ENCODE measurements around the gene TTLL11. TPM values are rescaled to one million over a fixed set of nuclear protein-coding genes. Genes with fewer than 3 reads are reported as not detected.

Gene TTLL11
- total RNA-seq, 2 experiments from 2014 or later: 0.56 to 1.4 TPM

DNA sequence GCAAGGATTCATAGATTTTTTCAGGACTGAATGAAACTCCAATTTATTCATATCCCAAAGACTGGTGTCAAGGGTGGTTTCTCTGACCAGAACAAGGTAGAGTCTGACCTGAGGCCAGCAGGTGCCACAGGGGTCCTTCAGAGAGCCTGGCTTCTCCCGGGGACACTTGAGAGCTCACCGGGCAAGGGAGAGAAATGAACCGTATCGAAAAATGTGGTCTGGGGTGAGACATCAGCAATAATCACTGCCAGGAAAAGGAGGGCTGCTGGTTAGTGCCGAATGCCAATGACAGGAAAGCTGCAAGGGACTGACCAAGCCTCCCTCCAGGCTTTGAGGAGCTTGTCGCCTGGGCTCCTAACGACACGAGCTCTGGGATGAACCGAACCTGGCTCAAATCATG, 142.7 kb downstream of the TTLL11 start:
- no peaks in the 10 kb centered on the region for H3K27me3 Mint-ChIP-seq
- H3K9me3 Mint-ChIP-seq: no peaks in the 10 kb centered on the region
- ChIA-PET CTCF (no interaction called here), POLR2A (no interaction called here)
- H3K4me3 Mint-ChIP-seq: no peak overlapping the region
- H3K4me1 Mint-ChIP-seq (ENCODE audit: low read depth): no peaks in the 10 kb centered on the region
- no peak overlapping the region for H3K27ac Mint-ChIP-seq
- TF ChIP-seq, protein P1, sequence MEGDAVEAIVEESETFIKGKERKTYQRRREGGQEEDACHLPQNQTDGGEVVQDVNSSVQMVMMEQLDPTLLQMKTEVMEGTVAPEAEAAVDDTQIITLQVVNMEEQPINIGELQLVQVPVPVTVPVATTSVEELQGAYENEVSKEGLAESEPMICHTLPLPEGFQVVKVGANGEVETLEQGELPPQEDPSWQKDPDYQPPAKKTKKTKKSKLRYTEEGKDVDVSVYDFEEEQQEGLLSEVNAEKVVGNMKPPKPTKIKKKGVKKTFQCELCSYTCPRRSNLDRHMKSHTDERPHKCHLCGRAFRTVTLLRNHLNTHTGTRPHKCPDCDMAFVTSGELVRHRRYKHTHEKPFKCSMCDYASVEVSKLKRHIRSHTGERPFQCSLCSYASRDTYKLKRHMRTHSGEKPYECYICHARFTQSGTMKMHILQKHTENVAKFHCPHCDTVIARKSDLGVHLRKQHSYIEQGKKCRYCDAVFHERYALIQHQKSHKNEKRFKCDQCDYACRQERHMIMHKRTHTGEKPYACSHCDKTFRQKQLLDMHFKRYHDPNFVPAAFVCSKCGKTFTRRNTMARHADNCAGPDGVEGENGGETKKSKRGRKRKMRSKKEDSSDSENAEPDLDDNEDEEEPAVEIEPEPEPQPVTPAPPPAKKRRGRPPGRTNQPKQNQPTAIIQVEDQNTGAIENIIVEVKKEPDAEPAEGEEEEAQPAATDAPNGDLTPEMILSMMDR (IDR thresholded peaks at IDR 0.05): no peak
- ATAC-seq: no peak
- no peak for DNase-seq
- intact Hi-C loops (cut with micrococcal nuclease): no loop called here
- H3K36me3 Mint-ChIP-seq (ENCODE audit: low read depth): no peaks in the 10 kb centered on the region

GRCh38 chr9:121949766-121950165, 143.3 kb downstream of the TTLL11 start:
- CTCF ChIA-PET: no interaction called here
- DNase-seq: no peak
- H3K36me3 Mint-ChIP-seq (ENCODE audit: low read depth): no peaks in the 10 kb centered on the region

DNA sequence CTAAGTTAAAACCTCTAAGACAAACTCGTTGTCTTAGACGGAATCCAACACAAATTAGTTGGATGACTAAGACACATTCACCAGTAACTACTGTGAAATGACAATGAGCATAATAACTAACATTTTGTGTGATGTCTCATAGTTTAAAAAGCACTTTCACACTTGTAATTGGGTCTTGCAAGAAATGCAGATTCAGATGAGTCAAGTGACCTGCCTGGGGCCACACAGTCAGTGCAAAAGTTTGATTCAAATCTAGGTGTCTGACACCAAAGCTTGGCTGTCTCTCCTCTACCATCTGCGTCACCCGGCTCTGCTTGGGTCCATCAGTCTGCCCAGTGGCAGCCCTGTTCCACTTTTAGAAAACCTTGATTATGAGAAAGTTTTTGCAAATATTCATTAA, 143.7 kb downstream of the TTLL11 start:
- Mint-ChIP-seq H3K4me3 (no peak overlapping the region), H3K36me3 (ENCODE audit: low read depth) (no peaks in the 10 kb centered on the region), H3K27ac (no peak overlapping the region), H3K4me1 (ENCODE audit: low read depth) (no peaks in the 10 kb centered on the region), H3K9me3 (no peaks in the 10 kb centered on the region), H3K27me3 (no peaks in the 10 kb centered on the region)
- ChIA-PET CTCF (no interaction called here), POLR2A (no interaction called here)
- no peak for DNase-seq
- intact Hi-C loops (cut with micrococcal nuclease): no loop called here
- ATAC-seq: no peak
- TF ChIP-seq, protein P1 (IDR thresholded peaks at IDR 0.05): no peak

More at GRCh38 chr9:121949766-121950165, 143.3 kb downstream of the TTLL11 start:
- no peaks in the 10 kb centered on the region for H3K4me1 Mint-ChIP-seq (ENCODE audit: low read depth)
- intact Hi-C loops (cut with micrococcal nuclease): no loop called here
- ATAC-seq: no peak
- TF ChIP-seq, protein P1 (IDR thresholded peaks at IDR 0.05): no peak
- no peak overlapping the region for H3K27ac Mint-ChIP-seq
- no peaks in the 10 kb centered on the region for H3K9me3 Mint-ChIP-seq
- no peaks in the 10 kb centered on the region for H3K27me3 Mint-ChIP-seq
- POLR2A ChIA-PET: no interaction called here
- H3K4me3 Mint-ChIP-seq: no peak overlapping the region

DNA sequence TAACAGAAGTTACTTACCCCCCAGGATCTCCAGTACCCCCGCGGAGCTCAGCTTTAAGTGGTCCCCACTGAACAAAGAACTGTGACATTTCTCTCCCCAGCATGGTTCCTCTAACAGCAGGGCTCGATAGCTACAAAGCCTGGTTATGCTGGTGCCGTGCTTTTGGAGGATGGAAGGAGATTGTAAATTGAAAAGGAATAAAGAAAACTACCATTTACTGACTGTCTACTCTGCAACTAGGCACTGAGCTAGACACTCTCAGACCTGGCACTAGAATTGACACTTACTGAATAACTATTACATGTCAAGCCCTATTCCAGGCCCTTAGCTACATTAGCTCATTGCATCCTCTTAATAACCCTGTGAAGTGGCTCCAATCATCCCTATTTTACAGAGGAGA, 145.3 kb downstream of the TTLL11 start:
- Mint-ChIP-seq H3K9me3 (no peaks in the 10 kb centered on the region), H3K36me3 (ENCODE audit: low read depth) (no peaks in the 10 kb centered on the region), H3K27me3 (no peaks in the 10 kb centered on the region), H3K4me1 (ENCODE audit: low read depth) (no peaks in the 10 kb centered on the region), H3K27ac (no peak overlapping the region), H3K4me3 (no peak overlapping the region)
- intact Hi-C loops (cut with micrococcal nuclease): no loop called here
- DNase-seq (no peak), ATAC-seq (no peak)
- CTCF ChIA-PET: no interaction called here
- TF ChIP-seq, protein P1 (IDR thresholded peaks at IDR 0.05): no peak
- POLR2A ChIA-PET: no interaction called here

GRCh38 chr9:121946465-121946864, 146.6 kb downstream of the TTLL11 start:
- H3K4me1 Mint-ChIP-seq (ENCODE audit: low read depth): no peaks in the 10 kb centered on the region
- ATAC-seq (no peak), DNase-seq (no peak)
- intact Hi-C loops (cut with micrococcal nuclease): no loop called here
- H3K27me3 Mint-ChIP-seq: no peaks in the 10 kb centered on the region
- no peaks in the 10 kb centered on the region for H3K36me3 Mint-ChIP-seq (ENCODE audit: low read depth)
- no peak overlapping the region for H3K27ac Mint-ChIP-seq
- H3K9me3 Mint-ChIP-seq: no peaks in the 10 kb centered on the region
- TF ChIP-seq, protein P1 (IDR thresholded peaks at IDR 0.05): no peak
- POLR2A ChIA-PET: interaction anchor here (0.6 kb wide), 1 partner anchor 11 kb away, joined by 4 read pairs; no protein-coding TSS in a partner anchor
- CTCF ChIA-PET: no interaction called here
- no peak overlapping the region for H3K4me3 Mint-ChIP-seq

Measured in activated CD8-positive, alpha-beta T cell treated with anti-CD3 and anti-CD28 coated beads for 36 hours (primary cell).